HepG2 (cell line): ENCODE data around the gene SCFD2. TPM values are rescaled to one million over a fixed set of nuclear protein-coding genes. Genes with fewer than 3 reads are reported as not detected.

Experiments used
- ATAC-seq: fragments of 200-7000 bp; cut with Tn5 transposase; 3 replicates; pipeline ENCODE4 v1.9.1; 2020; ENCODE audit warnings: mild to moderate bottlenecking, moderate library complexity
- BruUV-seq: library from RNA; stranded (reverse); fragments of 400-500 nt; replicated peaks from 2 replicates; lab custom pipeline; 2021; lab: Mats Ljungman, UMichigan
- CTCF ChIA-PET: fragments of 300-600 bp; formaldehyde crosslinking; extraction: SDS; loops from one replicate; lab custom pipeline; 2021; ENCODE audit warnings: low total read pairs, inconsistent platforms, low intra/inter-chr PET ratio; lab: Yijun Ruan, JAX
- POLR2A ChIA-PET: fragments of 350-600 bp; sonication (Branson Sonifier 250); formaldehyde crosslinking; loops from one replicate; lab custom pipeline; 2020; ENCODE audit warnings: antibody characterized with exemption, inconsistent platforms; lab: Yijun Ruan, JAX
- DNase-seq: peaks from one replicate; pipeline ENCODE4 v3.0.0-alpha.2; 2015; ENCODE audit warnings: low spot score
- FAIRE-seq: peaks from 3 replicates; lab custom pipeline; 2011; peaks lifted over from hg19 to GRCh38; lab: Jason Lieb, UNC
- H2AFZ ChIP-seq: one replicate; pipeline ENCODE4 v1.6.1; 2011; ENCODE audit warnings: low read length, inconsistent platforms
- H3K27ac ChIP-seq: fragments of 300-600 bp; 3 replicates; pipeline ENCODE4 v1.8.0; 2011; ENCODE audit warnings: mixed run types, mild to moderate bottlenecking, mixed read lengths, low read length, inconsistent platforms; ENCODE audit not compliant: insufficient read depth; ENCODE audit errors: extremely low read length
- H3K27me3 ChIP-seq, 2 experiments: fragments of 200-600 bp in 1 of 2; 2 replicates in 1 of 2; 3 replicates in 1 of 2; pipeline versions ENCODE4 v1.6.0 to v1.8.0; 2011; ENCODE audit warnings: low read length in 2 of 2, mild to moderate bottlenecking in 2 of 2, moderate library complexity in 2 of 2, inconsistent platforms in 1 of 2; ENCODE audit not compliant: insufficient read depth in 2 of 2, control insufficient read depth in 1 of 2
- H3K36me3 ChIP-seq, 2 experiments: fragments of 200-600 bp in 1 of 2; replicated peaks in 1 of 2; 2 replicates in 1 of 2; 3 replicates in 1 of 2; pipeline versions ENCODE4 v1.5.1 to v1.8.0; 2011; ENCODE audit warnings: low read length in 2 of 2, inconsistent platforms in 1 of 2; ENCODE audit not compliant: insufficient read depth in 2 of 2, control insufficient read depth in 1 of 2
- H3K4me1 ChIP-seq: 2 replicates; pipeline ENCODE4 v1.5.1; 2012; ENCODE audit warnings: low read length, inconsistent platforms; ENCODE audit not compliant: insufficient read depth
- H3K4me2 ChIP-seq: 2 replicates; pipeline ENCODE4 v1.6.0; 2011; ENCODE audit warnings: low read depth, low read length, inconsistent platforms
- H3K4me3 ChIP-seq, 3 experiments: fragments of 200-600 bp in 1 of 3; sonication (generic), shearing (Covaris generic) in 1 of 3; replicated peaks in 1 of 3; 2 replicates each; pipeline ENCODE4 v1.5.1; 2011 to 2016; ENCODE audit warnings: low read length in 3 of 3, inconsistent platforms in 2 of 3, low read depth in 2 of 3, mild to moderate bottlenecking in 2 of 3, control low read depth in 1 of 3, mixed read lengths in 1 of 3; ENCODE audit not compliant: insufficient read depth in 1 of 3
- H3K79me2 ChIP-seq: one replicate; pipeline ENCODE4 v1.6.1; 2011; ENCODE audit warnings: low read length, inconsistent platforms; ENCODE audit not compliant: insufficient read depth
- H3K9ac ChIP-seq: 2 replicates; pipeline ENCODE4 v1.6.0; 2011; ENCODE audit warnings: mild to moderate bottlenecking, low read depth, low read length, inconsistent platforms; ENCODE audit not compliant: insufficient read depth
- H3K9me3 ChIP-seq: 2 replicates; pipeline ENCODE4 v1.5.1; 2012; ENCODE audit warnings: mild to moderate bottlenecking, low read length
- H4K20me1 ChIP-seq: 2 replicates; pipeline ENCODE4 v1.6.0; 2011; ENCODE audit warnings: inconsistent platforms, mild to moderate bottlenecking, low read length, moderate library complexity; ENCODE audit not compliant: insufficient read depth
- CEBPG ChIP-seq: IDR thresholded peaks from 2 replicates; pipeline ENCODE4 v1.6.1; 2016
- DMAP1 ChIP-seq: IDR thresholded peaks from 2 replicates; pipeline ENCODE4 v1.6.1; 2016
- LRRFIP1 ChIP-seq: sonication (generic); formaldehyde crosslinking; conservative IDR thresholded peaks from 2 replicates; pipeline ENCODE4 v1.4.0; 2020; ENCODE audit warnings: missing genetic modification reagents
- MEIS2 ChIP-seq: sonication (generic); formaldehyde crosslinking; IDR thresholded peaks from 2 replicates; pipeline ENCODE4 v1.9.0; 2021; ENCODE audit warnings: mild to moderate bottlenecking, missing genetic modification reagents
- MYNN ChIP-seq: sonication (generic); formaldehyde crosslinking; IDR thresholded peaks from 2 replicates; pipeline ENCODE4 v1.4.0; 2020; ENCODE audit warnings: mild to moderate bottlenecking, low read depth, missing genetic modification reagents
- NAIF1 ChIP-seq: sonication (generic); formaldehyde crosslinking; IDR thresholded peaks from 2 replicates; pipeline ENCODE4 v1.5.0; 2020; ENCODE audit warnings: mild to moderate bottlenecking, missing genetic modification reagents, borderline replicate concordance
- RFX5 ChIP-seq: IDR thresholded peaks from 2 replicates; pipeline ENCODE4 v1.6.1; 2011; ENCODE audit warnings: low read depth, low read length, improper control_type of control experiment
- TOE1 ChIP-seq: sonication (generic); formaldehyde crosslinking; IDR thresholded peaks from 2 replicates; pipeline ENCODE4 v1.4.0; 2020; ENCODE audit warnings: mild to moderate bottlenecking, missing genetic modification reagents
- ZNF335 ChIP-seq: sonication (generic); formaldehyde crosslinking; IDR thresholded peaks from 2 replicates; pipeline ENCODE4 v1.4.0; 2020; ENCODE audit warnings: missing genetic modification reagents
- ZNF597 ChIP-seq: sonication (generic); formaldehyde crosslinking; IDR thresholded peaks from 2 replicates; pipeline ENCODE4 v1.5.0; 2020; ENCODE audit warnings: missing genetic modification reagents
- ZXDC ChIP-seq: sonication (generic); formaldehyde crosslinking; IDR thresholded peaks from 2 replicates; pipeline ENCODE4 v1.5.0; 2020; ENCODE audit warnings: mild to moderate bottlenecking, missing genetic modification reagents
- WGBS: methylation state at CpG from one replicate; pipeline ENCODE4 v1.1.6; 2017; ENCODE audit warnings: low lambda C conversion rate; 5-methylcytosine and 5-hydroxymethylcytosine counted together
- in situ Hi-C: cut with HindIII; loops from 2 replicates; pipeline ENCODE4 v1.10.0; 2017; ENCODE audit warnings: low pct_unique_long_range_greater_than_20kb; ENCODE audit not compliant: extremely low pct_ligation_motif_present
- intact Hi-C: fragments of 100-400 bp; cut with micrococcal nuclease; formaldehyde crosslinking; loops from one replicate; pipeline ENCODE4 v1.10.0; 2022; ENCODE audit not compliant: unreplicated experiment
- polyA plus RNA-seq, 8 experiments: library from polyadenylated mRNA; depleted of rRNA in 3 of 8; stranded (reverse) in 7 of 8; unstranded in 1 of 8; fragments of >200 nt; fragmentation: Illumina TruSeq in 4 of 8; extraction: Trizol in 4 of 8; gene quantifications; 2 replicates each; pipeline versions ENCODE4 v1.2.1 to v1.2.3, GENCODE V29; 2011 to 2016; ENCODE audit warnings: low read depth in 4 of 8, missing spikeins in 1 of 8, mixed read lengths in 1 of 8; ENCODE audit not compliant: insufficient read depth in 1 of 8
- total RNA-seq, 5 experiments: library from RNA; depleted of rRNA; stranded (reverse); fragments of >200 nt; fragmentation: Illumina TruSeq; extraction: Trizol; gene quantifications; 2 replicates each; pipeline ENCODE4 v1.2.3, GENCODE V29; 2016; ENCODE audit warnings: low read depth in 1 of 5
- TF ChIP-seq, protein P1 (sequence below): IDR thresholded peaks from 2 replicates; pipeline ENCODE4 v1.6.1; 2018; ENCODE audit warnings: missing genetic modification reagents, mild to moderate bottlenecking, missing compliant biosample characterization

SCFD2 gene
- total and polyA plus RNA-seq, 2 of the 13 experiments (the other 11 are each of a cell fraction or from before 2014, with no cell fraction given): 4.6 to 15.6 TPM

GRCh38 chr4:52950226-52950625, 415.6 kb downstream of the SCFD2 start:
- Histone ChIP-seq H3K36me3 (no peaks in the 10 kb centered on the region), H3K27ac (no peak overlapping the region), H3K4me1 (no peaks in the 10 kb centered on the region; the same call in 1 of the 2 replicates), H2AFZ (no peak overlapping the region), H4K20me1 (no peaks in the 10 kb centered on the region), H3K9ac (no peak overlapping the region), H3K4me3 (no peak overlapping the region)
- 94% methylated on average over 3 of the region's 3 CpGs for WGBS
- CTCF ChIA-PET: no interaction called here
- in situ Hi-C loops: no loop called here
- POLR2A ChIA-PET: no interaction called here
- FAIRE-seq: no peak
- intact Hi-C loops: no loop called here
- ATAC-seq: no peak
- TF ChIP-seq, protein P1, sequence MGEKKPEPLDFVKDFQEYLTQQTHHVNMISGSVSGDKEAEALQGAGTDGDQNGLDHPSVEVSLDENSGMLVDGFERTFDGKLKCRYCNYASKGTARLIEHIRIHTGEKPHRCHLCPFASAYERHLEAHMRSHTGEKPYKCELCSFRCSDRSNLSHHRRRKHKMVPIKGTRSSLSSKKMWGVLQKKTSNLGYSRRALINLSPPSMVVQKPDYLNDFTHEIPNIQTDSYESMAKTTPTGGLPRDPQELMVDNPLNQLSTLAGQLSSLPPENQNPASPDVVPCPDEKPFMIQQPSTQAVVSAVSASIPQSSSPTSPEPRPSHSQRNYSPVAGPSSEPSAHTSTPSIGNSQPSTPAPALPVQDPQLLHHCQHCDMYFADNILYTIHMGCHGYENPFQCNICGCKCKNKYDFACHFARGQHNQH: no peak
- TF ChIP-seq, all 625 proteins: peak for 0
- H3K4me2 ChIP-seq: no peak overlapping the region
- H3K27me3 ChIP-seq: no peaks in the 10 kb centered on the region
- DNase-seq: no peak
- BruUV-seq: no TSS peak
- H3K79me2 ChIP-seq: no peaks in the 10 kb centered on the region
- H3K9me3 ChIP-seq: no peaks in the 10 kb centered on the region

DNA sequence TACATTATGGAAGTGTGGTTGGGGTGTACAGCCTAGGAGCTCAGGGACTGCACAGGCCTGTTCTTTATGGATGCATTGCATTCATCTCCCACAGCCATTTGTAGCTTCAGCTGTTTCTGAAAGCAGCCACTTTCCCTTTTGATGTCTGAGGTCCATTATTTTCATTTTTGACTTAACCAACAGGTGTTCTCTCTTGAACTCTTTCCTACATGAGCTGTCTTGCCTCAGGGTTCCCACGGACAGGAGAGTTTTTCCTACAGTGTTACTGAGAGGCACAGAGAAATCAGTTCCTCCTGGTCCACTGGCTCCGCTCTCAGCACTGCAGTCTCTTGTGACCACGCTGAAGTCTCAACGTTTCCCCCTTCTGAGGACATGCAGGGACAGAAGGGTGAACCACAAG, 416.5 kb downstream of the SCFD2 start:
- ATAC-seq (no peak), FAIRE-seq (no peak), DNase-seq (no peak)
- H3K27me3 ChIP-seq: no peaks in the 10 kb centered on the region
- in situ Hi-C loops (no loop called here), intact Hi-C loops (no loop called here)
- CTCF ChIA-PET: no interaction called here
- WGBS: 83% methylated on average over 4 of the region's 4 CpGs
- H2AFZ ChIP-seq: no peak overlapping the region
- H3K9ac ChIP-seq: no peak overlapping the region
- no peaks in the 10 kb centered on the region for H3K79me2 ChIP-seq
- H4K20me1 ChIP-seq: no peaks in the 10 kb centered on the region
- no peak overlapping the region for H3K4me2 ChIP-seq
- H3K36me3 ChIP-seq: no peaks in the 10 kb centered on the region
- H3K27ac ChIP-seq: no peak overlapping the region
- BruUV-seq: no TSS peak
- POLR2A ChIA-PET: no interaction called here
- no peak overlapping the region for H3K4me3 ChIP-seq
- H3K4me1 ChIP-seq: no peaks in the 10 kb centered on the region; the same call in 1 of the 2 replicates
- no peaks in the 10 kb centered on the region for H3K9me3 ChIP-seq
- TF ChIP-seq NAIF1 (CRISPR knock-in tag): no peak
- TF ChIP-seq TOE1 (CRISPR knock-in tag): no peak
- no peak for TF ChIP-seq MEIS2 (CRISPR knock-in tag)
- TF ChIP-seq DMAP1: no peak
- no peak for TF ChIP-seq LRRFIP1 (CRISPR knock-in tag)
- TF ChIP-seq RFX5: no peak
- no peak for TF ChIP-seq ZNF335
- no peak for TF ChIP-seq ZXDC
- no peak for TF ChIP-seq CEBPG (CRISPR knock-in tag)
- no peak for TF ChIP-seq MYNN (CRISPR knock-in tag)
- TF ChIP-seq ZNF597 (CRISPR knock-in tag): no peak
